PC-3 (cell line): ENCODE data around the gene HIVEP3. TPM values are rescaled to one million over a fixed set of nuclear protein-coding genes. Genes with fewer than 3 reads are reported as not detected.

ENCODE experiments used
- ATAC-seq: fragments of 200-7000 bp; cut with Tn5 transposase; 2 replicates; pipeline ENCODE4 v1.9.1; 2020; ENCODE audit warnings: mild to moderate bottlenecking, moderate library complexity
- BruUV-seq: library from RNA; stranded (reverse); fragments of 400-500 nt; replicated peaks from 2 replicates; lab custom pipeline; 2021; lab: Mats Ljungman, UMichigan
- CTCF ChIA-PET: fragments of 300-600 bp; sonication (Branson Sonifier 250); formaldehyde crosslinking; loops from one replicate; lab custom pipeline; 2022; ENCODE audit warnings: antibody characterized with exemption; lab: Charles Lee
- POLR2A ChIA-PET: fragments of 300-600 bp; sonication (Branson Sonifier 250); formaldehyde crosslinking; loops from one replicate; lab custom pipeline; 2022; ENCODE audit warnings: antibody characterized with exemption; ENCODE audit not compliant: unreplicated experiment; lab: Charles Lee
- DNase-seq: peaks from one replicate; pipeline ENCODE4 v3.0.0-alpha.2; 2015
- H2AFZ ChIP-seq: fragments of 300-600 bp; sonication (generic); 2 replicates; pipeline ENCODE4 v1.6.0; 2016; ENCODE audit warnings: antibody characterized with exemption, low read length
- H3F3A ChIP-seq: fragments of 300-600 bp; sonication (generic); one replicate; pipeline ENCODE4 v1.6.0; 2017; ENCODE audit warnings: antibody characterized with exemption, low read length, control low read depth, mild to moderate bottlenecking; ENCODE audit not compliant: unreplicated experiment
- H3K27ac ChIP-seq: fragments of 300-600 bp; sonication (generic); 2 replicates; pipeline ENCODE4 v1.5.1; 2016; ENCODE audit warnings: mild to moderate bottlenecking, low read length
- H3K27me3 ChIP-seq: fragments of 300-600 bp; sonication (generic); 2 replicates; pipeline ENCODE4 v1.6.1; 2016; ENCODE audit warnings: low read length, mixed read lengths
- H3K36me3 ChIP-seq: fragments of 300-600 bp; sonication (generic); 2 replicates; pipeline ENCODE4 v1.6.1; 2016; ENCODE audit warnings: low read depth, mixed run types, low read length, mixed read lengths
- H3K4me1 ChIP-seq: fragments of 300-600 bp; sonication (generic); 2 replicates; pipeline ENCODE4 v1.5.1; 2016; ENCODE audit warnings: low read length; ENCODE audit not compliant: insufficient read depth
- H3K4me2 ChIP-seq: fragments of 300-600 bp; sonication (generic); 2 replicates; pipeline ENCODE4 v1.6.0; 2016; ENCODE audit warnings: low read length
- H3K4me3 ChIP-seq: fragments of 300-600 bp; sonication (generic); 2 replicates; pipeline ENCODE4 v1.5.1; 2016; ENCODE audit warnings: mild to moderate bottlenecking, low read length, mixed read lengths
- H3K79me2 ChIP-seq: fragments of 300-600 bp; sonication (generic); 2 replicates; pipeline ENCODE4 v1.6.1; 2017; ENCODE audit warnings: low read length, mixed read lengths
- H3K9ac ChIP-seq: fragments of 300-600 bp; sonication (generic); 2 replicates; pipeline ENCODE4 v1.6.0; 2016; ENCODE audit warnings: mild to moderate bottlenecking, low read length
- H3K9me2 ChIP-seq: fragments of 300-600 bp; sonication (generic); replicated peaks from 2 replicates; pipeline ENCODE4 v1.6.1; 2016; ENCODE audit warnings: mixed run types, low read length, mixed read lengths
- H3K9me3 ChIP-seq: fragments of 300-600 bp; sonication (generic); 2 replicates; pipeline ENCODE4 v1.6.1; 2016; ENCODE audit warnings: low read length, mixed read lengths
- H4K20me1 ChIP-seq: fragments of 300-600 bp; sonication (generic); 2 replicates; pipeline ENCODE4 v1.6.1; 2016; ENCODE audit warnings: low read length, mixed read lengths
- EZH2 ChIP-seq: fragments of 300-600 bp; sonication (generic); IDR thresholded peaks from one replicate; pipeline ENCODE4 v1.6.1; 2017; ENCODE audit warnings: antibody characterized with exemption, mild to moderate bottlenecking, low read length; ENCODE audit not compliant: unreplicated experiment
- EZH2phosphoT487 ChIP-seq: fragments of 300-600 bp; sonication (generic); IDR thresholded peaks from 2 replicates; pipeline ENCODE4 v1.6.1; 2018; ENCODE audit warnings: mild to moderate bottlenecking, antibody characterized with exemption, low read length, borderline replicate concordance
- intact Hi-C: fragments of 100-400 bp; cut with micrococcal nuclease; formaldehyde crosslinking; loops from 2 replicates; pipeline ENCODE4 v1.9.0; 2023
- total RNA-seq: library from RNA; depleted of rRNA; stranded (reverse); fragments of >200 nt; gene quantifications from 2 replicates; pipeline ENCODE4 v1.2.3, GENCODE V29; 2014
- TF ChIP-seq, protein P1 (sequence below): fragments of 300-600 bp; sonication (generic); conservative IDR thresholded peaks from 2 replicates; pipeline ENCODE4 v1.5.1; 2017; ENCODE audit warnings: antibody characterized with exemption, low read depth, mild to moderate bottlenecking, low read length

HIVEP3 gene
- total RNA-seq, 1 experiment from 2014 or later: 9.8 TPM

DNA sequence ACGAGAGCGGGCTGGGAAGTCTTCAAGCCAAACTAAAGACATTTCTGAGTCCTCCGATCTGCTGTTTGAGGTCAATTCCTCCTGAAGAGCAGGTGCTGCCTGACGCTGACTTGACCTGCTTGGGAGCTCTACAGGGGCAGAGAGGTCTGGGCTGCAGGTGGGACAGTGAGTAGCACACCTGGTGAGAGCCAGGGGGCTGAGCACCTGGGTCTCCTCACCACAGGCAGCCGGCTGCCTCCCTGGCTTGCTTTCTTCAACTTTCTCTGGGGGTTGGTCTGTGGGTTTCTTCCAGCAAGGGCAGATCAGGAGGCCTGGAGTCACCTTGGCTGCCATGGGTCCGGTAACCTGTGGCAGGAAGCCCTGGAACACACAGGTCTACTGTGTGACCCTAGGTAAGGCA is 326.8 kb downstream of the HIVEP3 start:
- POLR2A ChIA-PET: no interaction called here
- CTCF ChIA-PET: no interaction called here
- DNase-seq: no peak
- BruUV-seq: no TSS peak
- intact Hi-C loops: no loop called here
- no peaks in the 10 kb centered on the region for H3K27me3 ChIP-seq
- no peak overlapping the region for H3K27ac ChIP-seq
- no peaks in the 10 kb centered on the region for H3K9me3 ChIP-seq
- H3K79me2 ChIP-seq: no peaks in the 10 kb centered on the region
- TF ChIP-seq, protein P1, sequence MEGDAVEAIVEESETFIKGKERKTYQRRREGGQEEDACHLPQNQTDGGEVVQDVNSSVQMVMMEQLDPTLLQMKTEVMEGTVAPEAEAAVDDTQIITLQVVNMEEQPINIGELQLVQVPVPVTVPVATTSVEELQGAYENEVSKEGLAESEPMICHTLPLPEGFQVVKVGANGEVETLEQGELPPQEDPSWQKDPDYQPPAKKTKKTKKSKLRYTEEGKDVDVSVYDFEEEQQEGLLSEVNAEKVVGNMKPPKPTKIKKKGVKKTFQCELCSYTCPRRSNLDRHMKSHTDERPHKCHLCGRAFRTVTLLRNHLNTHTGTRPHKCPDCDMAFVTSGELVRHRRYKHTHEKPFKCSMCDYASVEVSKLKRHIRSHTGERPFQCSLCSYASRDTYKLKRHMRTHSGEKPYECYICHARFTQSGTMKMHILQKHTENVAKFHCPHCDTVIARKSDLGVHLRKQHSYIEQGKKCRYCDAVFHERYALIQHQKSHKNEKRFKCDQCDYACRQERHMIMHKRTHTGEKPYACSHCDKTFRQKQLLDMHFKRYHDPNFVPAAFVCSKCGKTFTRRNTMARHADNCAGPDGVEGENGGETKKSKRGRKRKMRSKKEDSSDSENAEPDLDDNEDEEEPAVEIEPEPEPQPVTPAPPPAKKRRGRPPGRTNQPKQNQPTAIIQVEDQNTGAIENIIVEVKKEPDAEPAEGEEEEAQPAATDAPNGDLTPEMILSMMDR: no peak
- no peak for TF ChIP-seq EZH2
- TF ChIP-seq EZH2phosphoT487: no peak
- H3K4me3 ChIP-seq: no peak overlapping the region
- no peaks in the 10 kb centered on the region for H4K20me1 ChIP-seq
- ATAC-seq: no peak
- no peaks in the 10 kb centered on the region for H3F3A ChIP-seq
- H3K4me2 ChIP-seq: no peak overlapping the region
- H3K9ac ChIP-seq: no peak overlapping the region
- H3K9me2 ChIP-seq: no peaks in the 10 kb centered on the region
- H3K36me3 ChIP-seq: no peaks in the 10 kb centered on the region
- no peak overlapping the region for H2AFZ ChIP-seq
- H3K4me1 ChIP-seq: no peaks in the 10 kb centered on the region

DNA sequence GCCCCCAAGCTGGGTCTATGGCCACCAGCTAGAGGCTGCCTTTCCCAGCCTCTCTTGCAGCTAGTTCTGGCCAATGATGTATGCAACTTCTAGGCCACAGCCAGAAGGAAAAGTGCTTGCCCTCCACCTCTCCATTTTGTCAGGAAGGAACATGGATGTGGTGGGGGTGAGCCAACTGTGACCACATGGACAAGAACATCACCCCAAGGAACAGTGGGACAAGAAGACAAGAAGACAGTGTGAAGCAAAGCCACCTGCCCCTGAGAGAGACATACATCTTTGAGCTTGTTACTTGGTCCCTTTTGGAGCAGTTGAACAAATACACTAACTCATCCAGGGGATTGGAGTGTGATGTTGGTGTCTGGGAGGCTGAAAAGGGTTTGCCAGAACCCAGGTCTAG is 328.4 kb downstream of the HIVEP3 start:
- Histone ChIP-seq H3K9me3 (no peaks in the 10 kb centered on the region), H3K36me3 (no peaks in the 10 kb centered on the region), H3K4me1 (no peaks in the 10 kb centered on the region), H3K4me2 (no peak overlapping the region), H3K9ac (no peak overlapping the region), H3K4me3 (no peak overlapping the region), H3K27ac (no peak overlapping the region), H3K79me2 (no peaks in the 10 kb centered on the region), H3K9me2 (no peaks in the 10 kb centered on the region), H3F3A (no peaks in the 10 kb centered on the region), H4K20me1 (no peaks in the 10 kb centered on the region), H3K27me3 (no peaks in the 10 kb centered on the region), H2AFZ (no peak overlapping the region)
- DNase-seq: no peak
- CTCF ChIA-PET: no interaction called here
- intact Hi-C loops: no loop called here
- POLR2A ChIA-PET: no interaction called here
- ATAC-seq: no peak
- no TSS peak for BruUV-seq
- TF ChIP-seq, protein P1: no peak
- no peak for TF ChIP-seq EZH2
- TF ChIP-seq EZH2phosphoT487: no peak

DNA sequence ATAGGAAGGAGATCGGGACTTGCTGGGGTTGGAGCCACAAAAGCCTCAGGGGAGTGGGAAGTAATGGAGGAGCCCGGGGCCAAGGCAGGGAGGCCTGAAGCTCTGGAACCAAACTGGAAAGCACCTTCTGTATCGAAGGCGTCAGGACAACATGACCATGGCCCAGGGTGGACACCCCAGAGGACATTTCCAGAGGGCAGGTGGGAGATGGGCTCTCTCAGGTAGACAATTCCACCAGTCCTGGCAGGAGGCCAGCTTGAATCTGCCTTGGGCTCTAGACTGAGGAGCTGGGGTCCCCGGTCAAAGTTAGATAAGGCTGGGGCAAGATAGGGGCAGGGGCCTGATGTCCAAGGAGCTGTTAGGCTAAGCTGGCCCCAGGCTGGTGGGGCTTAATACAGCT is 329.3 kb downstream of the HIVEP3 start:
- ATAC-seq (no peak), DNase-seq (no peak)
- Histone ChIP-seq H3K27ac (no peak overlapping the region), H3K9ac (no peak overlapping the region), H3K4me3 (no peak overlapping the region), H3K36me3 (no peaks in the 10 kb centered on the region), H4K20me1 (no peaks in the 10 kb centered on the region), H3F3A (no peaks in the 10 kb centered on the region), H3K4me1 (no peaks in the 10 kb centered on the region), H3K9me2 (no peaks in the 10 kb centered on the region), H3K4me2 (no peak overlapping the region), H3K9me3 (no peaks in the 10 kb centered on the region), H3K27me3 (no peaks in the 10 kb centered on the region), H3K79me2 (no peaks in the 10 kb centered on the region), H2AFZ (no peak overlapping the region)
- no peak for TF ChIP-seq EZH2
- TF ChIP-seq, protein P1: no peak
- intact Hi-C loops: no loop called here
- no TSS peak for BruUV-seq
- CTCF ChIA-PET: no interaction called here
- POLR2A ChIA-PET: interaction anchor here (0.6 kb wide), 1 partner anchor 525 kb away, joined by 3 read pairs; no protein-coding TSS in a partner anchor
